Sciatic nerve (tissue), 2 donors: Measurements from ENCODE around the gene RUNX2. TPM values are rescaled to one million over a fixed set of nuclear protein-coding genes. Genes with fewer than 3 reads are reported as not detected.

Source experiments
- ATAC-seq: fragments of 200-7000 bp; cut with Tn5 transposase; one replicate; pipeline ENCODE4 v1.9.1; 2020; ENCODE audit warnings: mild to moderate bottlenecking, moderate library complexity
- DNase-seq: peaks from one replicate; pipeline ENCODE4 v3.0.0-alpha.2; 2020; ENCODE audit warnings: low spot score
- intact Hi-C: fragments of 100-400 bp; cut with DNase I; formaldehyde crosslinking; loops from one replicate; pipeline ENCODE4 v1.14.2; 2022
- total RNA-seq: library from RNA; stranded (reverse); fragmentation: NEBNext Ultra II Directional; extraction: Animal tissue kit (Norgen Biotek cat#: 25700); gene quantifications from one replicate; pipeline ENCODE4 v1.2.1, GENCODE V29; 2021
- donor health status: DM: no; HTN: no; CAD: no.
- donor health status: DM: no; HTN: no; CAD: no.

RUNX2 gene
- total RNA-seq, 1 donor from 2014 or later = 18.0 TPM

GRCh38 chr6:45388328-45388727, 60.2 kb downstream of the RUNX2 start:
- ATAC-seq (no peak), DNase-seq (no peak)
- intact Hi-C loops = no loop called here

- DNase-seq = no peak
- intact Hi-C loops = no loop called here
- ATAC-seq = no peak
These were observed 66.5 kb downstream of the RUNX2 start for GRCh38 chr6:45394586-45395095.

GRCh38 chr6:45398075-45398813, 70.1 kb downstream of the RUNX2 start:
- intact Hi-C loops = no loop called here

GRCh38 chr6:45400021-45400420, 71.9 kb downstream of the RUNX2 start:
- intact Hi-C loops = no loop called here
- DNase-seq (no peak), ATAC-seq (no peak)

More at GRCh38 chr6:45398075-45398813, 70.1 kb downstream of the RUNX2 start:
- DNase-seq (no peak), ATAC-seq (no peak)

- no peak for ATAC-seq
- no peak for DNase-seq
- intact Hi-C loops = no loop called here
These were observed 83.8 kb downstream of the RUNX2 start for GRCh38 chr6:45411959-45412358.

- intact Hi-C loops = no loop called here
- DNase-seq = no peak
- ATAC-seq = no peak
These were observed 87.2 kb downstream of the RUNX2 start for GRCh38 chr6:45415315-45415714.

GRCh38 chr6:45415788-45416518, 87.8 kb downstream of the RUNX2 start:
- DNase-seq (no peak), ATAC-seq (no peak)
- intact Hi-C loops = no loop called here

- intact Hi-C loops = no loop called here
- no peak for ATAC-seq
- DNase-seq = no peak
These were observed 88.6 kb downstream of the RUNX2 start for GRCh38 chr6:45416700-45417099.

GRCh38 chr6:45417436-45417835, 89.3 kb downstream of the RUNX2 start:
- ATAC-seq (no peak), DNase-seq (no peak)
- intact Hi-C loops = no loop called here

- DNase-seq (peak; percentile 74), ATAC-seq (peak; percentile 3)
- intact Hi-C loops = loop anchor here (10.0 kb wide), 1 partner anchor 295 kb away; no protein-coding TSS in a partner anchor
These were observed 91.5 kb downstream of the RUNX2 start for GRCh38 chr6:45419571-45420082.

GRCh38 chr6:45420083-45420908, 92.2 kb downstream of the RUNX2 start:
- intact Hi-C loops = loop anchor here (10.0 kb wide), 1 partner anchor 295 kb away; no protein-coding TSS in a partner anchor
- peak; percentile 35 for ATAC-seq

GRCh38 chr6:45420909-45421708, 93.0 kb downstream of the RUNX2 start:
- ATAC-seq (peak; percentile 13), DNase-seq (no peak)
- intact Hi-C loops = loop anchor here (10.0 kb wide), 1 partner anchor 294 kb away; no protein-coding TSS in a partner anchor

More at GRCh38 chr6:45420083-45420908, 92.2 kb downstream of the RUNX2 start:
- DNase-seq = no peak

GRCh38 chr6:45421709-45422502, 93.8 kb downstream of the RUNX2 start:
- intact Hi-C loops = loop anchor here (10.0 kb wide), 1 partner anchor 293 kb away; no protein-coding TSS in a partner anchor
- peak; percentile 57 for ATAC-seq
- peak; percentile 86 for DNase-seq

- peak; percentile 2 for ATAC-seq
- DNase-seq = peak; percentile 69
- intact Hi-C loops = loop anchor here (10.0 kb wide), 1 partner anchor 292 kb away; no protein-coding TSS in a partner anchor
These were observed 94.5 kb downstream of the RUNX2 start for GRCh38 chr6:45422503-45423110.

GRCh38 chr6:45423111-45423823, 95.1 kb downstream of the RUNX2 start:
- intact Hi-C loops = loop anchor here (10.0 kb wide), 1 partner anchor 292 kb away; no protein-coding TSS in a partner anchor
- ATAC-seq (peak; percentile 55), DNase-seq (peak; percentile 76)
